Measurements from ENCODE around the gene ADIPOQ. TPM values are rescaled to one million over a fixed set of nuclear protein-coding genes. Genes with fewer than 3 reads are reported as not detected.

Gene ADIPOQ
- total RNA-seq, 1 experiment from 2014 or later = not detected

DNA sequence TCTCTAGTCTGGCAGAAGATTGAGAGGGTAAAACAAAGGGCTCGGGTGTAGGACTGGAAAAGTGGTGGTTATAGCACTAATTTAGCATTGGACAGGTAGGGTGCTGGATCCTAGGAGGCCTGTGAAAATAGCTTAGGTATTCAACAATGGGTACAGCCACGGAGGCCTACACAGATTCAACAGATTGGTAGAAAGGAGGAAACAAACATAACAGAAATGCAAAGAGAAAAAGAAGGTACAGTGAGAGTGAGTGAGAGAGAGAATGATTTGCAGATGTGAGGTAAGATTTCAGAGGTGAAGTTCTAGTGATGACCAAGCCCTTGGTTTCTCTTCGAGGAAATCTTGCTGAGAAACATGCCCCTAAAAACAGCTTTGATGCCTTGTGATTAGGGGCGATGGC lies 37.9 kb downstream of the ADIPOQ start:
- Mint-ChIP-seq H3K27ac (no peak overlapping the region; a peak in 1 of 7 replicates), H3K36me3 (ENCODE audit: insufficient read depth in 1 of 3, low read depth in 3 of 3) (peaks cover 5 to 16% (median 10%) of the 10 kb centered on the region in 3 experiments; a peak in 6 of 7 replicates), H3K9me3 (peaks cover 13 to 15% of the 10 kb centered on the region in 2 experiments), H3K4me1 (peaks cover 18 to 27% of the 10 kb centered on the region in 2 experiments), H3K4me3 (no peak overlapping the region), H3K27me3 (ENCODE audit: low read depth) (no peaks in the 10 kb centered on the region)
- no peak overlapping the region for H2AFZ ChIP-seq (ENCODE audit: low read length)
- H3K27ac ChIP-seq (ENCODE audit: insufficient read length, low read depth, low read length) = no peak overlapping the region
- H3K4ac ChIP-seq (ENCODE audit: low read depth, low read length) = no peak overlapping the region
- no peaks in the 10 kb centered on the region for H3K27me3 ChIP-seq (ENCODE audit: insufficient read depth, low read length)
- H2BK120ac ChIP-seq (ENCODE audit: low read depth, low read length, poor library complexity, severe bottlenecking) = no peak overlapping the region
- H3K18ac ChIP-seq (ENCODE audit: insufficient read length, low read depth, low read length) = no peak overlapping the region
- no peak overlapping the region for H2BK5ac ChIP-seq (ENCODE audit: insufficient read length, low read length)
- H3K79me2 ChIP-seq (ENCODE audit: insufficient read depth, low read length) = no peaks in the 10 kb centered on the region
- no peak overlapping the region for H3K23ac ChIP-seq (ENCODE audit: insufficient read length, low read depth, low read length)
- DNase-seq = no peak
- no peak overlapping the region for H2BK20ac ChIP-seq (ENCODE audit: low read depth, low read length, poor library complexity, severe bottlenecking)
- no peaks in the 10 kb centered on the region for H3K79me1 ChIP-seq (ENCODE audit: insufficient read depth, low read depth, low read length, poor library complexity, severe bottlenecking)
- H3K56ac ChIP-seq (ENCODE audit: insufficient read length, low read depth, low read length) = no peak overlapping the region
- no peaks in the 10 kb centered on the region for H3K4me1 ChIP-seq (ENCODE audit: insufficient read depth, low read length)
- TF ChIP-seq, protein P1, sequence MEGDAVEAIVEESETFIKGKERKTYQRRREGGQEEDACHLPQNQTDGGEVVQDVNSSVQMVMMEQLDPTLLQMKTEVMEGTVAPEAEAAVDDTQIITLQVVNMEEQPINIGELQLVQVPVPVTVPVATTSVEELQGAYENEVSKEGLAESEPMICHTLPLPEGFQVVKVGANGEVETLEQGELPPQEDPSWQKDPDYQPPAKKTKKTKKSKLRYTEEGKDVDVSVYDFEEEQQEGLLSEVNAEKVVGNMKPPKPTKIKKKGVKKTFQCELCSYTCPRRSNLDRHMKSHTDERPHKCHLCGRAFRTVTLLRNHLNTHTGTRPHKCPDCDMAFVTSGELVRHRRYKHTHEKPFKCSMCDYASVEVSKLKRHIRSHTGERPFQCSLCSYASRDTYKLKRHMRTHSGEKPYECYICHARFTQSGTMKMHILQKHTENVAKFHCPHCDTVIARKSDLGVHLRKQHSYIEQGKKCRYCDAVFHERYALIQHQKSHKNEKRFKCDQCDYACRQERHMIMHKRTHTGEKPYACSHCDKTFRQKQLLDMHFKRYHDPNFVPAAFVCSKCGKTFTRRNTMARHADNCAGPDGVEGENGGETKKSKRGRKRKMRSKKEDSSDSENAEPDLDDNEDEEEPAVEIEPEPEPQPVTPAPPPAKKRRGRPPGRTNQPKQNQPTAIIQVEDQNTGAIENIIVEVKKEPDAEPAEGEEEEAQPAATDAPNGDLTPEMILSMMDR (conservative IDR thresholded peaks at IDR 0.05) = no peak
- no peak overlapping the region for H2BK12ac ChIP-seq (ENCODE audit: insufficient read length, low read depth, low read length)
- no CpG with 5 or more reads among the region's 4 CpGs for WGBS (ENCODE audit: extremely low coverage, insufficient read length, low lambda C conversion rate)
- no peak overlapping the region for H3T11ph ChIP-seq (ENCODE audit: low read length)
- no peaks in the 10 kb centered on the region for H3K9me3 ChIP-seq (ENCODE audit: control insufficient read depth, low read depth, low read length)
- no peak overlapping the region for H2BK15ac ChIP-seq (ENCODE audit: low read depth, low read length)
- H3K9ac ChIP-seq (ENCODE audit: extremely low read depth, insufficient read length, low read length) = no peak overlapping the region
- H4K91ac ChIP-seq (ENCODE audit: insufficient read length, low read depth, low read length) = no peak overlapping the region
- H3K4me2 ChIP-seq (ENCODE audit: insufficient read depth, insufficient read length, low read length) = no peak overlapping the region
- H4K20me1 ChIP-seq (ENCODE audit: control insufficient read depth, insufficient read depth, insufficient read length) = no peaks in the 10 kb centered on the region
- H4K8ac ChIP-seq (replicated peaks; ENCODE audit: insufficient read length, low read depth, low read length) = no peak overlapping the region
- no peak overlapping the region for H2AK5ac ChIP-seq (ENCODE audit: insufficient read length, low read length)
- no peak overlapping the region for H4K5ac ChIP-seq (ENCODE audit: insufficient read length, low read depth, low read length)
- no peak overlapping the region for H3K14ac ChIP-seq (ENCODE audit: insufficient read depth, low read length)
- H3K23me2 ChIP-seq (ENCODE audit: insufficient read length, low read depth, low read length, poor library complexity, severe bottlenecking) = no peaks in the 10 kb centered on the region

Measured in H9 (cell line).